Activated naive CD8-positive, alpha-beta T cell treated with anti-CD3 and anti-CD28 coated beads, Interleukin-2, amount 50 U/mL, for 24 hours (primary cell): ENCODE measurements around the gene STX4.
A peak's percentile ranks its signal among the peaks of the same experiment; 100 is the strongest.

Experiments
- ATAC-seq: fragments of 150-1000 bp; cut with Tn5 transposase; one replicate; pipeline ENCODE4 v1.10.0; 2021
- DNase-seq: peaks from one replicate; pipeline ENCODE4 v3.0.0; 2021
- H3K27ac Mint-ChIP-seq: one replicate; pipeline ENCODE4 v1.8.0; 2021; ENCODE audit warnings: mild to moderate bottlenecking, mixed read lengths
- H3K27me3 Mint-ChIP-seq: one replicate; pipeline ENCODE4 v1.8.0; 2021; ENCODE audit warnings: mixed read lengths
- H3K36me3 Mint-ChIP-seq: one replicate; pipeline ENCODE4 v1.8.0; 2021; ENCODE audit warnings: low read depth, mixed read lengths
- H3K4me1 Mint-ChIP-seq: one replicate; pipeline ENCODE4 v1.8.0; 2021; ENCODE audit warnings: mixed read lengths
- H3K4me3 Mint-ChIP-seq: one replicate; pipeline ENCODE4 v1.8.0; 2021; ENCODE audit warnings: mild to moderate bottlenecking, moderate library complexity, mixed read lengths
- H3K9me3 Mint-ChIP-seq: one replicate; pipeline ENCODE4 v1.8.0; 2021; ENCODE audit warnings: mixed read lengths

The STX4 gene

GRCh38 chr16:31078597-31079341 lies 45.4 kb downstream of the STX4 start:
- H3K27me3 Mint-ChIP-seq, result no peaks in the 10 kb centered on the region
- no peak for DNase-seq
- H3K4me3 Mint-ChIP-seq, result no peak overlapping the region
- H3K4me1 Mint-ChIP-seq, result peaks cover 30% of the 10 kb centered on the region
- no peak for ATAC-seq
- H3K9me3 Mint-ChIP-seq, result no peaks in the 10 kb centered on the region
- no peak overlapping the region for H3K27ac Mint-ChIP-seq
- peaks cover 38% of the 10 kb centered on the region for H3K36me3 Mint-ChIP-seq

- peaks cover 38% of the 10 kb centered on the region for H3K36me3 Mint-ChIP-seq
- H3K4me1 Mint-ChIP-seq, result peaks cover 27% of the 10 kb centered on the region
- H3K4me3 Mint-ChIP-seq, result no peak overlapping the region
- no peak for ATAC-seq
- DNase-seq, result no peak
- H3K27me3 Mint-ChIP-seq, result no peaks in the 10 kb centered on the region
- no peak overlapping the region for H3K27ac Mint-ChIP-seq
- no peaks in the 10 kb centered on the region for H3K9me3 Mint-ChIP-seq
Measured at GRCh38 chr16:31079342-31079944, 46.1 kb downstream of the STX4 start.

- DNase-seq (no peak), ATAC-seq (no peak)
- no peak overlapping the region for H3K27ac Mint-ChIP-seq
- H3K9me3 Mint-ChIP-seq, result no peaks in the 10 kb centered on the region
- H3K4me3 Mint-ChIP-seq, result no peak overlapping the region
- H3K4me1 Mint-ChIP-seq, result peaks cover 20% of the 10 kb centered on the region
- no peaks in the 10 kb centered on the region for H3K27me3 Mint-ChIP-seq
- H3K36me3 Mint-ChIP-seq, result peaks cover 32% of the 10 kb centered on the region
Measured at GRCh38 chr16:31080035-31080629, 46.8 kb downstream of the STX4 start.

GRCh38 chr16:31080756-31081419 lies 47.5 kb downstream of the STX4 start:
- H3K36me3 Mint-ChIP-seq, result peaks cover 32% of the 10 kb centered on the region
- DNase-seq, result no peak

GRCh38 chr16:31081428-31082351 lies 48.3 kb downstream of the STX4 start:
- ATAC-seq, result no peak
- Mint-ChIP-seq H3K27me3 (no peaks in the 10 kb centered on the region), H3K9me3 (no peaks in the 10 kb centered on the region), H3K4me3 (no peak overlapping the region), H3K36me3 (peaks cover 29% of the 10 kb centered on the region), H3K27ac (no peak overlapping the region), H3K4me1 (peaks cover 12% of the 10 kb centered on the region)
- no peak for DNase-seq

More at GRCh38 chr16:31080756-31081419, 47.5 kb downstream of the STX4 start:
- Mint-ChIP-seq H3K27ac (no peak overlapping the region), H3K4me1 (peaks cover 12% of the 10 kb centered on the region), H3K27me3 (no peaks in the 10 kb centered on the region), H3K4me3 (no peak overlapping the region), H3K9me3 (no peaks in the 10 kb centered on the region)
- no peak for ATAC-seq

GRCh38 chr16:31082368-31083045 lies 49.1 kb downstream of the STX4 start:
- ATAC-seq, result no peak
- Mint-ChIP-seq H3K4me1 (peaks cover 12% of the 10 kb centered on the region), H3K36me3 (peaks cover 28% of the 10 kb centered on the region), H3K27ac (no peak overlapping the region), H3K27me3 (no peaks in the 10 kb centered on the region), H3K9me3 (no peaks in the 10 kb centered on the region), H3K4me3 (no peak overlapping the region)
- DNase-seq, result no peak

GRCh38 chr16:31083081-31083480 lies 49.7 kb downstream of the STX4 start:
- Mint-ChIP-seq H3K4me1 (peaks cover 8% of the 10 kb centered on the region), H3K27ac (no peak overlapping the region)
- no peak for DNase-seq

GRCh38 chr16:31083556-31083955 lies 50.2 kb downstream of the STX4 start:
- Mint-ChIP-seq H3K27ac (no peak overlapping the region), H3K27me3 (no peaks in the 10 kb centered on the region), H3K4me1 (peaks cover 5% of the 10 kb centered on the region), H3K4me3 (no peak overlapping the region), H3K36me3 (peaks cover 17% of the 10 kb centered on the region), H3K9me3 (no peaks in the 10 kb centered on the region)
- no peak for DNase-seq
- ATAC-seq, result no peak

More at GRCh38 chr16:31083081-31083480, 49.7 kb downstream of the STX4 start:
- Mint-ChIP-seq H3K4me3 (no peak overlapping the region), H3K36me3 (peaks cover 22% of the 10 kb centered on the region), H3K27me3 (no peaks in the 10 kb centered on the region), H3K9me3 (no peaks in the 10 kb centered on the region)
- ATAC-seq, result no peak

GRCh38 chr16:31083981-31084380 lies 50.6 kb downstream of the STX4 start:
- no peak for DNase-seq
- Mint-ChIP-seq H3K9me3 (no peaks in the 10 kb centered on the region), H3K4me3 (no peak overlapping the region), H3K4me1 (peaks cover 5% of the 10 kb centered on the region), H3K27me3 (no peaks in the 10 kb centered on the region), H3K27ac (no peak overlapping the region), H3K36me3 (peaks cover 13% of the 10 kb centered on the region)
- no peak for ATAC-seq

- Mint-ChIP-seq H3K4me3 (no peak overlapping the region), H3K27ac (no peak overlapping the region)
Measured at GRCh38 chr16:31084584-31085302, 51.4 kb downstream of the STX4 start.

GRCh38 chr16:31085411-31085810 lies 52.1 kb downstream of the STX4 start:
- H3K9me3 Mint-ChIP-seq, result no peaks in the 10 kb centered on the region
- H3K27ac Mint-ChIP-seq, result no peak overlapping the region
- DNase-seq, result no peak
- peaks cover 2% of the 10 kb centered on the region for H3K4me1 Mint-ChIP-seq
- no peak for ATAC-seq
- H3K27me3 Mint-ChIP-seq, result no peaks in the 10 kb centered on the region
- no peak overlapping the region for H3K4me3 Mint-ChIP-seq
- H3K36me3 Mint-ChIP-seq, result peaks cover 6% of the 10 kb centered on the region

More at GRCh38 chr16:31084584-31085302, 51.4 kb downstream of the STX4 start:
- no peak for DNase-seq
- ATAC-seq, result no peak
- Mint-ChIP-seq H3K36me3 (peaks cover 6% of the 10 kb centered on the region), H3K9me3 (no peaks in the 10 kb centered on the region), H3K27me3 (no peaks in the 10 kb centered on the region), H3K4me1 (peaks cover 2% of the 10 kb centered on the region)

GRCh38 chr16:31085873-31086628 lies 52.7 kb downstream of the STX4 start:
- no peak overlapping the region for H3K4me3 Mint-ChIP-seq
- H3K27ac Mint-ChIP-seq, result peak overlapping the region; percentile 13
- ATAC-seq (no peak), DNase-seq (no peak)
- H3K9me3 Mint-ChIP-seq, result no peaks in the 10 kb centered on the region
- H3K36me3 Mint-ChIP-seq, result peaks cover 5% of the 10 kb centered on the region
- no peaks in the 10 kb centered on the region for H3K27me3 Mint-ChIP-seq
- H3K4me1 Mint-ChIP-seq, result peaks cover 6% of the 10 kb centered on the region

- Mint-ChIP-seq H3K27me3 (no peaks in the 10 kb centered on the region), H3K9me3 (no peaks in the 10 kb centered on the region), H3K4me1 (peaks cover 6% of the 10 kb centered on the region), H3K36me3 (peaks cover 8% of the 10 kb centered on the region), H3K27ac (no peak overlapping the region), H3K4me3 (no peak overlapping the region)
- DNase-seq (no peak), ATAC-seq (no peak)
Measured at GRCh38 chr16:31086629-31086906, 53.2 kb downstream of the STX4 start.
